Testis (tissue), 2 donors: ENCODE results near the gene FAM171A2.

ENCODE experiments used
- CTCF ChIP-seq, 3 experiments: fragments of 450-650 bp in 2 of 3; fragments of 200-600 bp in 1 of 3; sonication (generic) in 1 of 3; IDR thresholded peaks; one replicate each; pipeline ENCODE4 v1.5.1; 2016 to 2019; ENCODE audit warnings: antibody characterized with exemption in 3 of 3, mild to moderate bottlenecking in 2 of 3, moderate library complexity in 1 of 3
- POLR2A ChIP-seq: fragments of 450-650 bp; IDR thresholded peaks from one replicate; pipeline ENCODE4 v1.6.1; 2017; ENCODE audit warnings: antibody characterized with exemption, mild to moderate bottlenecking, moderate library complexity

- TF ChIP-seq CTCF (IDR thresholded peaks at IDR 0.05): no peak
- no peak for TF ChIP-seq POLR2A
Measured at GRCh38 chr17:44333371-44333770, 30.3 kb downstream of the FAM171A2 start.
